ENCODE data around the gene ASXL2. TPM values are rescaled to one million over a fixed set of nuclear protein-coding genes. Genes with fewer than 3 reads are reported as not detected.
A peak's percentile ranks its signal among the peaks of the same experiment; 100 is the strongest.

The ASXL2 gene
- total RNA-seq, 1 experiment from 2014 or later: 34.5 TPM

DNA sequence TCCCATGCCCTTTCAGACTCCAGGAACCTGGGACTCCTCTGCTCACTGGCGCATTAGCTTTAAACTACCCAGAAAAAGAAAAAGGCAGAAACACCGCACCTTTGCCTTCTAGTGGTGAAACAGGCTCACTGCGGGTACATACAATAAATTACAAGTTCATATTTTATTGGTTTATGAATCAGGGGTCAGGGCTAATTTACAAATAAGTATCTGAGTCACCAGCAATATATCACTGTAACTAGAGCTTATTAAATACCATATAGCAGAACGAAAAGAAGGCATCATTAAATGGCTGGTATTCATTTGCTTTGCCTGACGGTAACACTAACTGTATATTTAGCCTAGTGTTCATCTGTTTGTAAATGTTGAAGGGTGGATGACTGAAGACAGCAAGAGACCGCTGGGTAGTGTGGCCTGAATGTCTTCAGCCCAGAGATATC is 178.0 kb downstream of the ASXL2 start:
- POLR2A ChIA-PET (ENCODE audit: low non-redundant PET): interaction anchor here (0.7 kb wide), 1 partner anchor 14 kb away, joined by 3 read pairs; no protein-coding TSS in a partner anchor
- no peaks in the 10 kb centered on the region for H3K27me3 ChIP-seq (replicated peaks; ENCODE audit: insufficient read depth, low read depth, low read length, poor library complexity)
- H3K36me3 ChIP-seq (ENCODE audit: insufficient read depth, low read length, poor library complexity, severe bottlenecking): no peaks in the 10 kb centered on the region
- CTCF ChIA-PET: interaction anchor here (0.6 to 1.9 kb wide), 4 partner anchors 10 to 360 kb away, joined by 3 to 13 read pairs (median 6); no protein-coding TSS in a partner anchor
- no peak overlapping the region for H3K27ac ChIP-seq (ENCODE audit: low read depth, low read length, poor library complexity, severe bottlenecking)
- DNase-seq (ENCODE audit: low spot score): peak; percentile 46
- peaks cover 3% of the 10 kb centered on the region for H3K4me1 ChIP-seq (ENCODE audit: insufficient read depth, low read length, poor library complexity, severe bottlenecking)
- intact Hi-C loops (cut with micrococcal nuclease; ENCODE audit: unreplicated experiment): no loop called here
- no TSS peak for BruUV-seq (replicated peaks)
- H3K9me3 ChIP-seq (ENCODE audit: low read depth, low read length, poor library complexity, severe bottlenecking): no peaks in the 10 kb centered on the region
- H3K4me3 ChIP-seq (ENCODE audit: low read depth, low read length, poor library complexity, severe bottlenecking): no peak overlapping the region
- TF ChIP-seq, protein P1, sequence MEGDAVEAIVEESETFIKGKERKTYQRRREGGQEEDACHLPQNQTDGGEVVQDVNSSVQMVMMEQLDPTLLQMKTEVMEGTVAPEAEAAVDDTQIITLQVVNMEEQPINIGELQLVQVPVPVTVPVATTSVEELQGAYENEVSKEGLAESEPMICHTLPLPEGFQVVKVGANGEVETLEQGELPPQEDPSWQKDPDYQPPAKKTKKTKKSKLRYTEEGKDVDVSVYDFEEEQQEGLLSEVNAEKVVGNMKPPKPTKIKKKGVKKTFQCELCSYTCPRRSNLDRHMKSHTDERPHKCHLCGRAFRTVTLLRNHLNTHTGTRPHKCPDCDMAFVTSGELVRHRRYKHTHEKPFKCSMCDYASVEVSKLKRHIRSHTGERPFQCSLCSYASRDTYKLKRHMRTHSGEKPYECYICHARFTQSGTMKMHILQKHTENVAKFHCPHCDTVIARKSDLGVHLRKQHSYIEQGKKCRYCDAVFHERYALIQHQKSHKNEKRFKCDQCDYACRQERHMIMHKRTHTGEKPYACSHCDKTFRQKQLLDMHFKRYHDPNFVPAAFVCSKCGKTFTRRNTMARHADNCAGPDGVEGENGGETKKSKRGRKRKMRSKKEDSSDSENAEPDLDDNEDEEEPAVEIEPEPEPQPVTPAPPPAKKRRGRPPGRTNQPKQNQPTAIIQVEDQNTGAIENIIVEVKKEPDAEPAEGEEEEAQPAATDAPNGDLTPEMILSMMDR (conservative IDR thresholded peaks at IDR 0.05; ENCODE audit: low read depth, low read length): peak; percentile 74
- TF ChIP-seq EZH2 (IDR thresholded peaks at IDR 0.05; ENCODE audit: borderline replicate concordance, low read depth, low read length, poor library complexity, severe bottlenecking): no peak

DNA sequence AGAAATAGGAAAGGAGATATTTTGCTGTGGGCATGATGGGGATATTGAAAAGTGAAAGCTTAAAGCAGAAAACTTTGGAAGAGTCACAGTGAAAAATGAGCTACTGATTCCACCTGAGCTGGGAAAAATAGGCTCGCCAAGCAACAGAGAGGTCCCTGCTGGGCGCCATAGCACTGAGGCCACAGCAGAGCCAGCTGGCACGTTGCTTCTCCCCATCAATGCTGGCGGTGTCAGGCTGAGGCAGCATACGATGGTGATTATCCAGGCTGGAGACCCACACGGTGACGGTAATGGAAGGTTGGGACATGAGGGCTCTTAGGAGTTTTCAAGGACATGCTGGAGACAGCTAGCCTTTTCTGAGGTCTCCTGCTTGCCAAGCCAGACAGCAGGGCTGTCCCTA is 179.1 kb downstream of the ASXL2 start:
- no TSS peak for BruUV-seq (replicated peaks)
- no peak overlapping the region for H3K4me3 ChIP-seq (ENCODE audit: low read depth, low read length, poor library complexity, severe bottlenecking)
- H3K27ac ChIP-seq (ENCODE audit: low read depth, low read length, poor library complexity, severe bottlenecking): no peak overlapping the region
- H3K27me3 ChIP-seq (replicated peaks; ENCODE audit: insufficient read depth, low read depth, low read length, poor library complexity): no peaks in the 10 kb centered on the region
- H3K9me3 ChIP-seq (ENCODE audit: low read depth, low read length, poor library complexity, severe bottlenecking): no peaks in the 10 kb centered on the region
- no peaks in the 10 kb centered on the region for H3K36me3 ChIP-seq (ENCODE audit: insufficient read depth, low read length, poor library complexity, severe bottlenecking)
- ChIA-PET POLR2A (ENCODE audit: low non-redundant PET) (no interaction called here), CTCF (interaction anchor here (1.4 to 1.9 kb wide), 2 partner anchors 9 to 92 kb away, joined by 5 to 13 read pairs; no protein-coding TSS in a partner anchor)
- no peak for DNase-seq (ENCODE audit: low spot score)
- peaks cover 3% of the 10 kb centered on the region for H3K4me1 ChIP-seq (ENCODE audit: insufficient read depth, low read length, poor library complexity, severe bottlenecking)
- intact Hi-C loops (cut with micrococcal nuclease; ENCODE audit: unreplicated experiment): no loop called here
- no peak for TF ChIP-seq EZH2 (IDR thresholded peaks at IDR 0.05; ENCODE audit: borderline replicate concordance, low read depth, low read length, poor library complexity, severe bottlenecking)
- TF ChIP-seq, protein P1 (conservative IDR thresholded peaks at IDR 0.05; ENCODE audit: low read depth, low read length): no peak

GRCh38 chr2:25698752-25699151 is 179.5 kb downstream of the ASXL2 start:
- Histone ChIP-seq H3K4me3 (ENCODE audit: low read depth, low read length, poor library complexity, severe bottlenecking) (no peak overlapping the region), H3K36me3 (ENCODE audit: insufficient read depth, low read length, poor library complexity, severe bottlenecking) (no peaks in the 10 kb centered on the region), H3K4me1 (ENCODE audit: insufficient read depth, low read length, poor library complexity, severe bottlenecking) (peaks cover 3% of the 10 kb centered on the region), H3K27ac (ENCODE audit: low read depth, low read length, poor library complexity, severe bottlenecking) (no peak overlapping the region), H3K27me3 (replicated peaks; ENCODE audit: insufficient read depth, low read depth, low read length, poor library complexity) (no peaks in the 10 kb centered on the region), H3K9me3 (ENCODE audit: low read depth, low read length, poor library complexity, severe bottlenecking) (no peaks in the 10 kb centered on the region)
- POLR2A ChIA-PET (ENCODE audit: low non-redundant PET): no interaction called here
- no peak for TF ChIP-seq EZH2 (IDR thresholded peaks at IDR 0.05; ENCODE audit: borderline replicate concordance, low read depth, low read length, poor library complexity, severe bottlenecking)
- TF ChIP-seq, protein P1 (conservative IDR thresholded peaks at IDR 0.05; ENCODE audit: low read depth, low read length): no peak
- no peak for DNase-seq (ENCODE audit: low spot score)
- no TSS peak for BruUV-seq (replicated peaks)
- intact Hi-C loops (cut with micrococcal nuclease; ENCODE audit: unreplicated experiment): no loop called here
- CTCF ChIA-PET: interaction anchor here (1.4 kb wide), 1 partner anchor 8 kb away, joined by 5 read pairs; no protein-coding TSS in a partner anchor
